Measurements from ENCODE around the gene APLP2. TPM values are rescaled to one million over a fixed set of nuclear protein-coding genes. Genes with fewer than 3 reads are reported as not detected.

APLP2 gene
- total RNA-seq, 2 experiments from 2014 or later, result 34.6 to 40.2 TPM

DNA sequence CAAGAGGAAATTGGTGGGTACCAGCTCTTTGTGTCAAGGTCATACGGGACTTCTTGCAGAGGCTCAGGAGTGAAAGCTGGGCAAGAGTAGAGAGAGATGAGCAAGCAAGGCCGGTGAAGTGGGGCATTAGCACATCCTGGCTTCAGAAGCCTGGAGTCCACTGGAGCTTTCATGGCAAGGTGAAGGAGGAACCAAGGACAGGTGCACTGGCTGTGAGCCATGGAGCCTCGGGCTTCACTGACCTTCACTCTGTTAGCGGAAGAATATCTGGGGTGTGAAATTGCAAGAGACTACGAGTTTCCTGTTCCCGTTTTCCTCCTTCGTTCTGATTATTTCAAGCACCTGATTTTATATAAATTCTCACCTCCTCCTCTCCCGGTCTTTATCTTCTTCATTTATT is 64.0 kb downstream of the APLP2 start:
- peaks cover 20% of the 10 kb centered on the region for H3K36me3 Mint-ChIP-seq (ENCODE audit: low read depth)

DNA sequence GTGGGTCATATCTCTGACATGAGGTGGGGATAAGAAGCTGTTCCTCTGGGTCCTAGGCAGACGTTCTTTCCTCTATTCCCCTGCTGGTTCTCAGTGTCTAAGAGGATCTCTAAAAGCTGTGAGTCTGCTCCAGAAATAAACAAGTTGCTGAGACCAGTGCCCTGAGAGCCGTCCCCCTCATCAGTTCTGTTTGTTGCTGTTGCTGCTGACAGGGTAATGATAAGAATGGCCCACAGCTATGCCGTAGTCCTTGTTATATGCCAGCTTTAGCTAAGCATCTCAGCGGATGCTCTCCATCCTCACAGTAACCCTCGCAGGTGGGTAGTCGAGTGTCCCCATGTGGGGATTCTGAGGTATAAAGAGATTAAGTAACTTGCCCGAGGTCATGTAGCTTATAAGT is 66.4 kb downstream of the APLP2 start:
- POLR2A ChIA-PET, result interaction anchor here (0.6 kb wide), 1 partner anchor 29 kb away, joined by 3 read pairs; no protein-coding TSS in a partner anchor
- ATAC-seq (no peak), DNase-seq (no peak)
- no peak overlapping the region for H3K27ac Mint-ChIP-seq
- no peak overlapping the region for H3K4me3 Mint-ChIP-seq
- CTCF ChIA-PET, result interaction anchor here (11.5 kb wide), 1 partner anchor 212 kb away, joined by 225 read pairs; no protein-coding TSS in a partner anchor
- no peaks in the 10 kb centered on the region for H3K9me3 Mint-ChIP-seq (ENCODE audit: low read depth)
- peaks cover 23% of the 10 kb centered on the region for H3K36me3 Mint-ChIP-seq (ENCODE audit: low read depth)
- intact Hi-C loops (cut with DNase I, micrococcal nuclease), result no loop called here
- H3K27me3 Mint-ChIP-seq, result no peaks in the 10 kb centered on the region
- no peaks in the 10 kb centered on the region for H3K4me1 Mint-ChIP-seq

More for the DNA sequence above, 64.0 kb downstream of the APLP2 start:
- Mint-ChIP-seq H3K27me3 (no peaks in the 10 kb centered on the region), H3K9me3 (ENCODE audit: low read depth) (no peaks in the 10 kb centered on the region), H3K4me1 (no peaks in the 10 kb centered on the region), H3K27ac (no peak overlapping the region), H3K4me3 (no peak overlapping the region)
- CTCF ChIA-PET, result interaction anchor here (0.9 to 11.5 kb wide), 6 partner anchors 8 to 250 kb away, joined by 3 to 225 read pairs (median 10); no protein-coding TSS in a partner anchor
- intact Hi-C loops (cut with DNase I, micrococcal nuclease), result loop anchor here in 1 of 2 experiments (5.0 kb wide), 2 partner anchors 346 to 361 kb away; no protein-coding TSS in a partner anchor
- no peak for ATAC-seq
- DNase-seq, result no peak
- POLR2A ChIA-PET, result no interaction called here

DNA sequence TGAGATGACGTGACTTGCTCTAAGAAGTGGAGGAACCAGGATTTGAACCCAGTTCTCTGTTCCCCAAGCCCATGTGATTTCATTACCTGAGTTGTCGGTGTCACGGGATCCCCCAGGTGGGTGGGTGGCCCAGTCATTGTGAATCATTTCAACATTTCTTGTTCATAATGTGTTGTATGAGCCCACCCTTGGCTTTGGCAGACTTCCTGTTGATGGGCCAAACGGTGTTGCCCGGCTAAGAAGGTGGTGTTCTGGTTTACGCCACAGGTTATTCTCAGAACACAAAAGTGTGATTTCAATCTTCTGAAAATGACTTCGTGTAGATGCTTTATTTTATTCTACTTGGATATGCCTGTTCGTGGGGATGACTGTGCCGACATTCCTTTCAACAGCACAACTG is 68.3 kb downstream of the APLP2 start:
- intact Hi-C loops (cut with DNase I, micrococcal nuclease), result no loop called here
- no peaks in the 10 kb centered on the region for H3K9me3 Mint-ChIP-seq (ENCODE audit: low read depth)
- DNase-seq, result no peak

DNA sequence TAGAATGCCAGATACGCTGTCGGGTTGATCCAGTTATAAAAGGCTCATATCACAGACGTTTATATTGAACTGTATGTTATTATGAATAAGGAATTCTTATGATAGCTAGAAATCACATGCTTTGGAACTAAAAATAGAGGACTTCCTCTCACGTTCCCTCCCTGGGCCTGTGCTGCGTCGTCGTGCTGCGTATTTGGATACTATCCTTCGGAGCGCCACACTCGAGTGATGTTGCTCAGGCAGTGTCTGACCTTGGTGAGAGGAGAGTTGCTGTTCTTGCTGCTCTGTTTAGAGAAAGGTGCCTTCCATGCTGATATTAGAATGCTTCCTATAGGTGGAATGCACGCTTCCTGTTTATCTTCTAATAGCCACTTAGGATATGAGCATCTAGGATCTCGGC is 69.7 kb downstream of the APLP2 start:
- H3K36me3 Mint-ChIP-seq (ENCODE audit: low read depth), result peaks cover 13% of the 10 kb centered on the region
- POLR2A ChIA-PET, result no interaction called here
- DNase-seq, result no peak
- no peak for ATAC-seq
- no peak overlapping the region for H3K4me3 Mint-ChIP-seq
- no peaks in the 10 kb centered on the region for H3K9me3 Mint-ChIP-seq (ENCODE audit: low read depth)
- H3K27me3 Mint-ChIP-seq, result no peaks in the 10 kb centered on the region
- intact Hi-C loops (cut with DNase I, micrococcal nuclease), result no loop called here
- H3K27ac Mint-ChIP-seq, result no peak overlapping the region
- CTCF ChIA-PET, result interaction anchor here (0.6 to 1.3 kb wide), 3 partner anchors 10 to 258 kb away, joined by 3 read pairs; no protein-coding TSS in a partner anchor
- H3K4me1 Mint-ChIP-seq, result no peaks in the 10 kb centered on the region

More for the DNA sequence above, 68.3 kb downstream of the APLP2 start:
- H3K27ac Mint-ChIP-seq, result no peak overlapping the region
- H3K27me3 Mint-ChIP-seq, result no peaks in the 10 kb centered on the region
- H3K36me3 Mint-ChIP-seq (ENCODE audit: low read depth), result peaks cover 19% of the 10 kb centered on the region
- CTCF ChIA-PET, result no interaction called here
- H3K4me1 Mint-ChIP-seq, result no peaks in the 10 kb centered on the region
- ATAC-seq, result no peak
- POLR2A ChIA-PET, result no interaction called here
- H3K4me3 Mint-ChIP-seq, result no peak overlapping the region

DNA sequence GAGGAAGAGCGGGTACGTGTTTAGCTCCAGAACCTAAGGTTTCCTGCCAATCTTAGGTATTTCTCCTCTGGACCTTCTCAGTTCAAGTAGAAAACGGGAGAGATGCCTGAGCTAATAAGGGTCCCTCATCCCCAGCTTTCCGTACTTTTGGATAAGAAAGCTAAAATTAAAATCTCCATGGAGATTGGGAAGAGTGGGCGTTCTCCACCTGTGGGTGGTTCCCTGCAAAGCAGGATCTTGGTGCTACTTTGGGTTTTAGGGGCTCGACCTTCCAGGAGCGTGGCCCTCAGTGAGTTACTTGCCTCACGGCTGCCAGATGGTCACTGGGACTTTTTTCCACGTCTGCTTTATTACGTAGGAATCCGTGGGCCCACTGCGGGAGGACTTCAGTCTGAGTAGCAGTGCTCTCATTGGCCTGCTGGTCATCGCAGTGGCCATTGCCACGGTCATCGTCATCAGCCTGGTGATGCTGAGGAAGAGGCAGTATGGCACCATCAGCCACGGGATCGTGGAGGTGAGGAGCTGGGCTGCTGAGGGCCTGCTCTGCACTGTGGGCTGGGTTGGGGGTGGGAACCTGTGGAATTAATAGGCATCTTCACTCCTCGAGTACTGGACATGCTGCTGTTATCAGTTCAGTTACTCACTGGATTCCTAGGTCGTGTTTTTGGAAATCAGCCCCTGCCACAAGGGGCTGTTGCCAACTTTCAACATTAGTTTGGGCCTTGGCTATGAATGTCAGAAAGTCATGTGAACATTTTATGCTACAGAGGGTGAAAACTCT is 72.1 kb downstream of the APLP2 start:
- intact Hi-C loops (cut with DNase I, micrococcal nuclease), result no loop called here
- DNase-seq, result no peak
- no peak overlapping the region for H3K27ac Mint-ChIP-seq
- ATAC-seq, result no peak
- peaks cover 7% of the 10 kb centered on the region for H3K4me1 Mint-ChIP-seq
- ChIA-PET POLR2A (no interaction called here), CTCF (interaction anchor here (2.5 kb wide), 1 partner anchor 9 kb away, joined by 10 read pairs; no protein-coding TSS in a partner anchor)
- peaks cover 8% of the 10 kb centered on the region for H3K36me3 Mint-ChIP-seq (ENCODE audit: low read depth)
- H3K9me3 Mint-ChIP-seq (ENCODE audit: low read depth), result no peaks in the 10 kb centered on the region
- H3K27me3 Mint-ChIP-seq, result no peaks in the 10 kb centered on the region
- H3K4me3 Mint-ChIP-seq, result no peak overlapping the region

DNA sequence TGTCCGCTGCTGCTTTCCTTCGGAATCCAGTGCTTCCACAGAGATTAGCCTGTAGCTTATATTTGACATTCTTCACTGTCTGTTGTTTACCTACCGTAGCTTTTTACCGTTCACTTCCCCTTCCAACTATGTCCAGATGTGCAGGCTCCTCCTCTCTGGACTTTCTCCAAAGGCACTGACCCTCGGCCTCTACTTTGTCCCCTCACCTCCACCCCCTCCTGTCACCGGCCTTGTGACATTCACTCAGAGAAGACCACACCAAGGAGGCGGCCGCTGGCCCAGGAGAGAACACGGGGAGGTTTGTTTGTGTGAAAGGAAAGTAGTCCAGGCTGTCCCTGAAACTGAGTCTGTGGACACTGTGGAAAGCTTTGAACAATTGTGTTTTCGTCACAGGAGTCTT is 74.4 kb downstream of the APLP2 start:
- Mint-ChIP-seq H3K4me1 (peaks cover 10% of the 10 kb centered on the region), H3K36me3 (ENCODE audit: low read depth) (peaks cover 8% of the 10 kb centered on the region), H3K4me3 (no peak overlapping the region), H3K27me3 (no peaks in the 10 kb centered on the region), H3K27ac (no peak overlapping the region), H3K9me3 (ENCODE audit: low read depth) (no peaks in the 10 kb centered on the region)
- intact Hi-C loops (cut with DNase I, micrococcal nuclease), result no loop called here
- ChIA-PET CTCF (interaction anchor here (2.0 kb wide), 1 partner anchor 12 kb away, joined by 8 read pairs; no protein-coding TSS in a partner anchor), POLR2A (no interaction called here)
- no peak for DNase-seq
- no peak for ATAC-seq

DNA sequence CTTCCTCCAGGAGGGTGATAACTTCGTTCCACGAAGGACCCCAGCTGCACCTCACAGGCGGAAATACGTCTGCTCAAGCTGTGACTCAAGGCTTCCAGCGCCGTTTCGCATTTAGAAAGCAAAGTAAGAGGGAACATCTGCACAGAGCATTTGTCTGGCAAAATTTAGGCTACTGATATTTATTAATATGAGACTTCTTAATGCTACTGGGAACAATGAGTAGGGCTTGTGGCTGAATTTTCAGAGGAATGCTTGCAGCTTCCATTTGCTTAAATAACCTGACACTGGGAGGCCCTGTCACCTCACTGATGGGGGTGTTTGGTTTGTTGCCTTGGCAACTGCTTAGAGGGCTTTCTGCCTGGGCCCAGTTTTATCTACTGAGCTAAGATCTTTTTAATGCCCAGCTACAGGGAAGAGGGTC is 75.2 kb downstream of the APLP2 start:
- Mint-ChIP-seq H3K4me1 (peaks cover 10% of the 10 kb centered on the region), H3K9me3 (ENCODE audit: low read depth) (no peaks in the 10 kb centered on the region)

DNA sequence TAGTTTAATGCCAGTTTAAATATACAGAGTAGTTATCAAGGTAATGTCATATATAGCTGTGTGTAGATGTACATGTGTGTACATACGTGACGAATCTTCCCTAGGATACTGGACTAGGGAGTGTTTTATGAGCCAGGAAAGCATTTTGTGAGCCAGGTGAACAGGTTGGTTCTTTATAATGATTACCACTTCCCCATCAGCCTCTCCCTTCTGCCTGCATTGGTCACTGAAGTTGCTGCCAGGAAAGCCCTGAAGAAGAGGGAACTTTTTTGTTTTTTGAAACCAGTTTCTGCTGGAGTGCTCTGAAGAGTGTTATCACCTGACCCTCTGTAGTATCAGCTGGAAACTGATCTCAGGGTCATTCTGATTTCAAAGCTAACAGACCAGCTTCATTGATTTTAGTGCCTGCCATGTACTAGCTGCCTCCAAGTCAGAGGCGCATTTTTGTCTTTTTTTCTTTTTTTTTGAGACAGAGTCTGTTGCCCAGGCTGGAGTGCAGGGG is 75.7 kb downstream of the APLP2 start:
- CTCF ChIA-PET, result interaction anchor here (0.7 to 2.5 kb wide), 4 partner anchors 8 to 222 kb away, joined by 3 to 8 read pairs (median 6); no protein-coding TSS in a partner anchor
- DNase-seq (no peak), ATAC-seq (no peak)
- POLR2A ChIA-PET, result interaction anchor here (0.6 kb wide), 1 partner anchor 38 kb away, joined by 7 read pairs; no protein-coding TSS in a partner anchor
- Mint-ChIP-seq H3K27ac (peak overlapping the region; percentile 24), H3K4me1 (peaks cover 10% of the 10 kb centered on the region), H3K27me3 (no peaks in the 10 kb centered on the region), H3K9me3 (ENCODE audit: low read depth) (no peaks in the 10 kb centered on the region), H3K36me3 (ENCODE audit: low read depth) (peaks cover 3% of the 10 kb centered on the region), H3K4me3 (no peak overlapping the region)
- intact Hi-C loops (cut with DNase I, micrococcal nuclease), result no loop called here

More for the DNA sequence above, 75.2 kb downstream of the APLP2 start:
- ATAC-seq (no peak), DNase-seq (no peak)
- CTCF ChIA-PET, result interaction anchor here (0.6 to 2.5 kb wide), 4 partner anchors 10 to 221 kb away, joined by 3 to 8 read pairs (median 6); no protein-coding TSS in a partner anchor
- POLR2A ChIA-PET, result no interaction called here
- Mint-ChIP-seq H3K36me3 (ENCODE audit: low read depth) (peaks cover 8% of the 10 kb centered on the region), H3K27me3 (no peaks in the 10 kb centered on the region), H3K27ac (no peak overlapping the region), H3K4me3 (no peak overlapping the region)
- intact Hi-C loops (cut with DNase I, micrococcal nuclease), result no loop called here

DNA sequence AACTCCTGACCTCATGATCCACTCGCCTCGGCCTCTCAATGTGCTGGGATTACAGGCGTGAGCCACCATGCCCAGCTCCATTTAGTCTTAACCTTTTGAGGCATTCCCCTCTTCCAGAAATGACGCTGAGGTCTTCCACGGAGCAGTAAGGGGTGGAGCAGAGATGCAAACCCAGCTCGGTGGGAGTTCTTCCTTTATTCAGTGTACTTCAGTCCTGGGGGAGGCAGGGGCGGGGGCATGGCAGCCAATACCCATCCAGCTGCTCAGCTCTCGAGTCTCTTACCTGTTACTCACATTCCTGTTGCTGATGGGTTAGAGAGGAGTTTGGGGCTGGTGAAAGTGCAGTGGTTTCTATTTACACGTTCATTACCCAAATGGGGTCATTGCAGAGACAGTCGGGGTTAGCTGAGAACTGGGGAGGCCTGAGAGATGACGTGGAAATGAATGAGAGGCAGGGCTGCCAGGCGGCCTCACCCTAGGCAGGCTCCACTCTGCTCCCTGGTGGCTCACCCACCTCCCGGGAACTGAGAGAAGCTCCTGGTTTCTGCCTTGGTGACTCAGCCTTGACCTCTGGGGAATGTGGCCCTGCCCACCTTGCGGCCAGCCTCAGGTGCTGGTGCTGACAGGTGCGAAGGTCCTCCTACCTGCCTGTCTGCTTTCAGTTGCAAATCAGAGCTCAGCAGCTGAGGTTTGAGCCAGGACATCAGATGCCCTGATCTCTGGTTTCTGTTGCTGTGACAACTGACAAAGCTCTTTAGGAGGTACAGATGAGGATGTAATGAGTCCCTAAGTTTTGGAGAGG is 76.5 kb downstream of the APLP2 start:
- Mint-ChIP-seq H3K36me3 (ENCODE audit: low read depth) (peaks cover 3% of the 10 kb centered on the region), H3K27ac (no peak overlapping the region), H3K4me3 (no peak overlapping the region), H3K27me3 (no peaks in the 10 kb centered on the region), H3K9me3 (ENCODE audit: low read depth) (no peaks in the 10 kb centered on the region), H3K4me1 (peaks cover 10% of the 10 kb centered on the region)
- DNase-seq (no peak), ATAC-seq (no peak)
- CTCF ChIA-PET, result interaction anchor here (0.5 to 2.5 kb wide), 5 partner anchors 9 to 905 kb away, joined by 3 to 8 read pairs (median 3); no protein-coding TSS in a partner anchor
- POLR2A ChIA-PET, result interaction anchor here (0.6 kb wide), 1 partner anchor 37 kb away, joined by 7 read pairs; no protein-coding TSS in a partner anchor
- intact Hi-C loops (cut with DNase I, micrococcal nuclease), result no loop called here

DNA sequence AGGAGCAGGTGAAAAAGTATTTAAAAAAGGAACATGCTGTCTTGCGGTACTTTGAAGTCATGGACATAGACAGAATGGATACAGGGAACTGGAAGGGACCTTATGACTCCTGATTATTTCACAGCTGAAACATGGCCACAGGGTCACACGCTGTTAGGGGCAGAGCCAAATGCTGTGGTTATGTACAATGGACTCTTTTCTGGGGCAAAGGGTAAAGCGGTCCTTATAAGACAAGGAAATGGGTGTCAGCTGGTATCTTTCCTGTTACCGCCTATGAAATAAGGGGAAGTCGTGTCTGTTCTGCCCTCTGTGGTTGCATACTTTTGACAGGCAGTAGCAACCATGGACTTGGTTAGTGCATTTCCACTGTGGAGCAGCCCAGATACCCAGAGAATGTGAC is 77.1 kb downstream of the APLP2 start:
- no peaks in the 10 kb centered on the region for H3K9me3 Mint-ChIP-seq (ENCODE audit: low read depth)
- CTCF ChIA-PET, result interaction anchor here (0.7 to 2.5 kb wide), 3 partner anchors 14 to 234 kb away, joined by 3 to 8 read pairs (median 5); no protein-coding TSS in a partner anchor
- POLR2A ChIA-PET, result no interaction called here
- intact Hi-C loops (cut with DNase I, micrococcal nuclease), result no loop called here
- H3K36me3 Mint-ChIP-seq (ENCODE audit: low read depth), result peaks cover 3% of the 10 kb centered on the region
- no peak overlapping the region for H3K27ac Mint-ChIP-seq
- no peaks in the 10 kb centered on the region for H3K27me3 Mint-ChIP-seq
- peaks cover 10% of the 10 kb centered on the region for H3K4me1 Mint-ChIP-seq
- ATAC-seq (no peak), DNase-seq (no peak)
- H3K4me3 Mint-ChIP-seq, result no peak overlapping the region

DNA sequence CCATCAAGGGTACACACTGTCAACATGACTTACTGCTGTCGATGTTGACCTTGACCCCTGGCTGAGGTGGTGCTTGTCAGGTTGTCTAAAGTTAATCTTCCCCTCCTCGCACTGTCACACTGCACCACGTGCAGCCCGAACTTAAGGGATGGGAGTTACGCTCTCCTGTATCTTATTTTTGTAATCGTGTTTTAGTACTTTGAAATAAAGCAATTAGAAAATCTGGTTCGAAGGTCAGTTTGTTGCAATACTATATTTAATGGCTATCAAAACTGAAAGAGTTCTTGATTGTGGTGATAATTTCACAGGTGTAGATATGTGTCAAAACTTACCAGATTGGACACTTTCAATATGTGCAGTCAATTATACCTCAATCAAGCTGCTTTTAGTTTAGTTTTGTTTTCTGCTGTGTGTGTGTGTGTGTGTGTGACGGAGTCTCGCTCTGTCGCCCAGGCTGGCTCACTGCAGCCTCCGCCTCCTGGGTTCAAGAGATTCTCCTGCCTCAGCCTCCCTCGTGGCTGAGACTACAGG is 79.2 kb downstream of the APLP2 start:
- no peaks in the 10 kb centered on the region for H3K36me3 Mint-ChIP-seq (ENCODE audit: low read depth)
- ATAC-seq (no peak), DNase-seq (no peak)
- no peak overlapping the region for H3K4me3 Mint-ChIP-seq
- ChIA-PET POLR2A (no interaction called here), CTCF (interaction anchor here (0.6 kb wide), 1 partner anchor 274 kb away, joined by 3 read pairs; no protein-coding TSS in a partner anchor)
- H3K4me1 Mint-ChIP-seq, result peaks cover 10% of the 10 kb centered on the region
- H3K27ac Mint-ChIP-seq, result no peak overlapping the region
- no peaks in the 10 kb centered on the region for H3K9me3 Mint-ChIP-seq (ENCODE audit: low read depth)
- H3K27me3 Mint-ChIP-seq, result no peaks in the 10 kb centered on the region
- intact Hi-C loops (cut with DNase I, micrococcal nuclease), result no loop called here

Data from activated CD4-positive, alpha-beta T cell treated with anti-CD3 and anti-CD28 coated beads for 36 hours (primary cell).